CMK (cell line): Measurements from ENCODE around the gene SIRPB2.

ENCODE experiments used
- DNase-seq: peaks from one replicate; pipeline ENCODE4 v3.0.0-alpha.2; 2010; ENCODE audit warnings: low read depth

SIRPB2 gene

DNA sequence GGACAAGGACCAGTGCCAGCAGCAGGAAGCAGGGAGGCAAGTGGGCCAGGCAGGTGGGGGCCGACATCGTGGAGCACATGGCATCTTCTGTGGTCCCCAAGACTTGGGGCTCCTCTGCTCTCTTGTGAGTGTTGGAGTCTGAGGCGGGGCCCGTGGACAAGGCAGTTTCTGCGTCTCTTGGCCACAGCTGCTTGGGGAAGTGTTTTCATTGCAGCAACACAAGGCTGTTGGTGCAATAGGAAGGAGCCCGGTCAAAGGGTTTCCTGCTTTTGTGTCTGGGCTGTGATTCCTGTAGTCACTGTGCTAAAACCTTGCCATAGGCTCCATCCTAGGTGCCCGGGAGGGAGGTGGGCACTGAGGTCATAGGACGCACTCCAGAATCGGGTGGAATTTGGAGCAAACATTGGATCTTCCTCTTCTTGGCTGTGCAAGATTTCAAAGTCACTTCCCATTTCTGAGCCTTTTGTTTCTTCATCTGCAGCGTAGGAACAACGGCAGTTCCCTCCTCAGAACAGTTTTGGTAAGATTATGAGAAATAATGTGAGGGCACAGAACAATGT lies at the start of gene SIRPB2:
TSS of gene SIRPB2 (minus strand) at position 140 of the 560 bp plus-strand sequence. CDS start at position 79, 61 bp downstream.
- no peak for DNase-seq

DNA sequence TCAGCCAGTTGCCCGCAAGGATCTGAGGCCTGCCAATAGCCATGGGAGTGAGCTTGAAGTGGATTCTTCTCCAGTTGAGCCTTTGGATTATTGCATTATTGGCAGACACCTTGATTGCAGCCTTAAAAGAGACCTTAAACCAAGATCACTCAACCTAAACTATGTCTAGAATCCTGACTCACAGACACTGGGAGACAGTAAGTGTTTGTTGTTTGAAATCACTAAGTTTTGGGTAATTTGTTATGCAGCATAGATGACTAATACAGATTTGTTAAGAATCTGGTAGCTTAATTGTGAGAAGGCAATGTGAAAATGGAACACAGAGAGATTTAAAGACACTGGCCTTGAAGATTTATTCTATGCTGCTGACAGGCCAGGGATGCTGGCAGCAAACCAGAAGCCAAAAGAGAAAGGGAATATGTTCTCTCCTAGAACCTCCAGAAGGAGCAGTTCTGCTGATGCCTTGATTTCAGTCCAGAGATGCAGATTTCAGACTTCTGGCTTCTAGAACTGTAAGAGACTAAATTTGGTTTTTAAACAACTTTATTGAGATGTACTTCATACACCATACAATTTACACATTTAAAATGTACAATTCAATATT lies 48.7 kb upstream of the SIRPB2 start:
- DNase-seq, result no peak

DNA sequence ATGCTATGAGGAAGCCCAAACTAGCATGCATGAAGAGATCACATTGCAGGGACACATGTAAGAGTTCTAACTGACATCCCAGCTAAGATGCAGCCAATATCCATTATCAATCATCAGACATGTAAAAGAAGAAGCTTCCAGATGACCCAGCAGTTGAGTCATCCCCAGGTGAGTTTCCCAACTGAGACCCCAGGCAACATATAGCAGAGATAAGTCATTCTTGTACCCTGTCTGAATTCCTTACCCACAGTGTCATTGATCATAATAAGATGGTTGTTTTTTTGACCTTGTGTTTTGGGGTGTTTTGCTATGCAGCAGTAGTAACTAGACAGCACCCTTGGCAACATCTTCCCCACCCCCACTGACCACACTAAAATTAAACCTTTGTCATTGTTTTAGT lies 47.4 kb upstream of the SIRPB2 start:
- no peak for DNase-seq

DNA sequence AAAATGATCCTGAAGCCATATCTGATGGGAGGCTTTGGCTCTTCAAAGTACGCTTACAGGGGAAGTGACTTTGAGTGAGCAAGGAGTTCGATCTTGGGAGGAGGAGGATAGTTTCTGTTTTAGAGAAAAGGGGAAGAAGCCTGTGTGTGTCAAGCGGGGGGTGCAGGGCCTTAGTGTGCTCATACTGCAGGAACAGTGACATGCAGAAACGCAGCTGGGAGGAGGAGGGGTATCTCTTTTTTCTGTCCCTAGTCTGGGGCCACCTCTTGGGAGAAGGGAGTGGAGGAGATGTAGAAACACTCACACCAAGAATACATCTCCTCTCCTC lies 46.5 kb upstream of the SIRPB2 start:
- DNase-seq, result no peak

DNA sequence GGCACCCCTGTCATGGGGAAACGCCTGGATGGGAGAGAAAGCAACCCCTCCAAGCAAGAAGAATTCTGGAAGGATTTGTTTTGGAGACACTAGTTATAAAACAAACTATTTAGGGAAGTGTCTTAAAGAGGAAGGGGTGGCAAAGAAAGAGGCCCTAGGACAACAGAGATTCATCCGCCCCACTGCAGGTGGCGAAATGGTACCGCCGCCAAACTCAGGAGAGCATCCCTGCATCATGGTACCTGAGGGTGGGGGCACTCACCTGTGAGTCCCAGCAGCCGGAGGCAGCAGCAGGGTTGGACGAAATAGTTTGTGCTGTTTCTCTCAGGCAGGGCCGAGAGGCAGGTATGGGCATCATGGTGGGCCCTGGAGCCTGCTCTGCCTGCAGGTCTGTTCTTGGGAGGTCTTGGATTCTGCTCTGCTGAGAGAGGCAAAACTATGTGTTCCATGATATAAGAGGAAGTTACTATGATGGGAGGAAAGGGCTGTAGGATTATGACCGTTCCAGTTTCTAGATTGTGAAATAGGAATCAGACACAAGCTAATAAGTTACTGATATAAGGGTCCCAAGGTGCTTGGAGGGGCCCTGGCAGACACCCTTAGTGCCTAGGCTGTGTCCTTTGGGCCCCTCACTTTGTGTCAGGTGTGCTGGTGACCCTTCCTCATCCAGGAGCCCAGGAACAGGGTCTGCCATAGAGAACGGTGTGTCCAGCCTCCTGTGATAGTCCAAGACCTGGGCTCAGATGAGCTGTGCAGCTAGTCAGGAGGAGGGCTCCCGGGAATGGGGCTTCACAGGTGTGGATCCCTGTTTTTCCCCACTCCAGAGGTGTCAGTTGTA lies 45.9 kb upstream of the SIRPB2 start:
- DNase-seq, result no peak

DNA sequence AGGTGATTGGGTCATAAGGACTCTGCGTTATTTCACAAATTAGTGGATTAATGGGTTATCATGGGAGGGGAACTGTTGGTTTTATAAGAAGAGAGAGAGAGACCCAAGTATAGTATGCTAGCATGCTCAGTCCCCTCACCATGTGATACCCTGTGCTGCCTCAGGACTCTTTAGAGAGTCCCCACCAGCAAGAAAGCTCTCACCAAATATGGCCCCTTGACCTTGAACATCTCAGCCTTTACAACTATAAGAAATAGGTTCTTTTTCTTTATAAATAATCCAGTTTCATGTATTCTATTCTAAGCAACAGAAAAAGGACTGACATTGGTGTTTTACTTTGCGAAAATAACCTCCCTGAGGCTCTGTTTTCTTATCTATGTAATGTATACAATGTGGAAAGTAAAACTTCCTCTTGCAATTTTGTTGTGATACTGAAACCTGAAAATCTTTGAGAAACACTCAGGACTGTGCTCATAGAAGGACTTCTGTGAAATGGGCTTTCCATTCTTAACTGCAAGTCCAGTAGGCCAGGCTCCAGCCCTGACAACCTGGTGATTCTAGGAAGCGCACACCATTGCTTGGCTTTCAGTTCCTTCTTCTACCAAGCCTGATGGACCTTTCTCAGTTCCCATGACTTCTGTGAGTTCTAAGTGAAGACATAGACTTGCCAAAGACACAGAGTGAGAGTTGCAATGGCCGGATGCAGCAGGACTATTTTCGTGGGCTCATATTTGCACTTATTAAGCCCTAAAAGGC lies 44.4 kb upstream of the SIRPB2 start:
- no peak for DNase-seq

DNA sequence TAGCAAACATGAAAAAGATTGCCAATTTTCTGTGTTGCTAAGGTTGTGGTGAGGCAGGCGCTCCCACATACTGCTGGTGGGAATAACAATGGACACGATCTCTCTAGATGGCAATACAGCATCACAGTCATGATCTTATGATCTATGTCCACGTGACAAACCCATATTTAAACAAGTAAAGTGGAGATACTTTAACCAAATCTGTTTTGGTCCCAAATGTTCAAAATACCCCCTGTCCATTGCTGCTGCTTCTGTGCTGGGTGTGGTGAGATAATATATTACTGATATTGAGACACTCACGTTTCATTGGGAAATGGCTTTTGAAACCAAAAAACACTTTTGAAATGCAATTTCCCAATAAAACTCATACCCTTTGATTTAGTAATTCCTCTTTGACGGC lies 43.3 kb upstream of the SIRPB2 start:
- no peak for DNase-seq

DNA sequence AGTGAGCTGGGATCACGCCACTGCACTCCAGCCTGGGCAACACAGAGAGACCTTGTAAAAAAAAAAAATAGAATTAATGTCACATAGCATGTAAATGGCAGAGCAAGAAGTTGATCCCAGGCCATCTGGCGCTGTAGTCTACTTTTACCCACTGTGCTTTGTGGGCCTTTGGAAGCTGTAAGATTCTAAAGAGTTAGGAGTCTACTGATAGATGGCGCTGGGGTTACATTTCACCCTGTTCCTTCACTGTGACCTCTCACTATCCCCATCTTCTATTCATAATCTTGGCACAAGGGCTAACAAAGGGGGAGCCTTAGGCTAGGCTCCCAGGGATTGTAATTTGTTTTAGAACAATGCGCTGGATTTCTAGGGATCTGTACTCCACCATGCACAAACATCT lies 41.8 kb upstream of the SIRPB2 start:
- DNase-seq, result no peak

DNA sequence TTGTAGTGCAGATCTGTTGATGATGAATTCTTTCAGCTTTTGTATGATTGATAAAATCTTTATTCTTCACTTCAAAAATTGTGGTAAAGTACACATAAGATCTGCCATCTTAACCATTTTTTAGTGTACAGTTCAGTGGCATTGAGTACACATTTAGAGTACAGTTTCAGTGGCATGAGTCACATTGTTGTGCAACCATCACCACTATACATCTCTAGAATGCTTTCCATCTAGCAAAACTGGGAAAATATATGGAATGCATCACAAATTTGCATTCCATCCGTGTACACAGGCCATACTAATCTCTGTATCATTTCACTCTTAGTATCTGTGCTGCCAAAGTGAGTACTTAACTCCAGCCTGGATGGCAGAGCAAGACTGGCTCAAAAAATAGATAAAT lies 37.6 kb upstream of the SIRPB2 start:
- DNase-seq, result no peak

DNA sequence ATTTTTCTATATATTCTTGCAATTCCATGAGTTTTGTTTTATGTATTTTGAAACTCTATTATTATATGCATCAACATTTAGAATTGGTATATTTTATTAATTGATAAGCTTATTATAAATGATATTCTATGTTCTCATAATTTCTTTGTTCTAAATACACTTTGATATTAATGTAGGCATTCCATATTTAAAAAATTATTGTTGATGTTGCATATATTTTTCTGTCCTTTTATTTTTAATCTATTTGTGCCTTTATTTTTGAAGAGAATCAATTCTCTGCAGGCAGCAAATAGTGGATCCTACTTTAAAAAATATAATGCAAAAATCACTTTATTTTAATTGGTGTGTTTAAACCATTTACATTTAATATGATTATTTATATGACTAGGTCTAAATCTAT lies 36.7 kb upstream of the SIRPB2 start:
- DNase-seq, result no peak

DNA sequence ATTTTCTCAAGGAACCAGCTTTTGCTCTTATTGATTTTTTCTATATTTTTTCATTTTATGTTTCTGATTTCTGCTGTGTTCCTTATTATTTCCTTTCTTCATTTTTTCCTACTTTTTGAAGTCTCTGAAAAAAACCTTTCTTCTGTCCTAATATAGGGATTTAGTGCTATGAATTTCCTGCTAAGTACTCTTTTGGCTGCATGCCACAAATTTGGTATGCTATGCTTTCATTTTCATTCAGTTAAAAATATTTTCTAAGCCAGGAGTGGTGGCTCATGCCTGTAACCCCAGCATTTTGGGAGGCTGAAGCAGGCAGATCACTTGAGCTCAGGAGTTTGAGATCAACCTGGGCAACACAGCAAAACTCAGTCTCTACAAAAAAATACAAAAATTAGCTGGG lies 35.7 kb upstream of the SIRPB2 start:
- DNase-seq, result no peak

DNA sequence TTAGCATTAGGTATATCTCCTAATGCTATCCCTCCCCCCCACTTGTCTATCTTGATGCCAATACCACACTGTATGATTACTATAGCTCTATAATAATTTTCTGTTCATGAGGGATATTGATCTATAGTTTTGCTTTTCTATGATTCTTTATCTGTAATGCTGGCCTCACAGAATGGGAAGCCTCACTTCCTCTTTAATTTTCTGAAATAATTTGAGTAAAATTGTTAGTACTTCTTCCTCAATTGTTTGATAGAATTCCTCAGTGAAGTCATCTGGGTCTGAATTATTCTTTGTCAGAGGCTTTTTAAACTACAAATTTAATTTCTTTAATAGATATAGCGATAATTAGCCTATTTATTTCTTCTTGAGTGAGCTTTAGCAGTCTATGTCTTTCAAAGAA lies 35.1 kb upstream of the SIRPB2 start:
- no peak for DNase-seq

DNA sequence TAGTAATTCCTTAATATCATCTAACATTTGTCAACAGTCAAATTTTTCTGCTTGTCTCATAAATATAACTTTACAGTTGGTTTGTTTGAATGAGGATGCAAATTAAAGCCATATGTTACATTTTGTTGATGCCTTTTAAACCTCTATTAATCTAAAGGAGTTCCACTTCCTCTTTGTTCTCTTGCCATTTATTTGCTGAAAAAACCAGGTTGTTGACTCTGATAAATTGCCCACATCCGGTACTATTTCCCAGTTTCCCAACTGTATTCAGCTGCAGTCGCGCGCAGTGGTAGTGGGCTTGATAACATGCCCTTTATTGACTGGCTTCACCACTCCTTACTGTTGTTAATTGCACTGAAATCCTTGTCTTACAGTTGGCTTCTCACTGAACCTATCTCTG lies 32.8 kb upstream of the SIRPB2 start:
- no peak for DNase-seq

DNA sequence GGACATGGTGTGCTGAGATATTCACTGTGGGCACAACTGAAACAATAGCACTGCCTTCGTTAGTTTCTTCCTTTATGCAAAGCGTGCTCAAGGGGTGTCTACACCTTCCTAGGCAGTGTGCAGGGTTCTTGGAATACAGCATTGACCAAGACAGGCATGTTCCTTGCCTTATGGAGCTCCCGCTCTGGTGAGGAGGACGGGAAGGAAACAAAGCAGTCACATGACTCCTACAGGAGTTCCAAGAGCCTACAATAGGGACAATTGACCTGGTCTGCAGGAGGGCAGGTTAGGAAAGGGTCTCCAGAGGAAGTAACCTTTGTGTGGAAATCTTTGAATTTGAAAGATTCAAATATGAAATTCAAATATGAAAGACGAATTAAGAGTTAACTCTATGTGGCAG lies 25.8 kb upstream of the SIRPB2 start:
- no peak for DNase-seq

DNA sequence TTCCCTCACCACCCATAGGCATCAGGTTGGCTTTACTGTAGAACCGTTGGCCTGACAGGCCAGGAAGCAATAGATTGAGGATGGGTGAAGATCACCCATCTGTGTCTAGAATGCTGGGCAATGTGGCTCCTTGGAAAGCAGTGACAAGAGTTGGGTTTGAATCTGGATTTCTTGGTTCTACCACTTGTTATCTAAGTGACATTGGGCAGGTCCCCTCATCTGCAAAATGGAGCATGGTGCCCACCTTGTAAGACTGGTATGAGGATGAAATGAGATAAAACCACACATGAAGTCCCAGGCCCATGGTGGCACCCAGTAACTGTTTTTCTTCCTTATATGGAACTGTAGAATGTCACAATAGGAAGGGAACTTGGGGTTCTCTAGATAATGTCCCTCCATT lies 22.6 kb upstream of the SIRPB2 start:
- no peak for DNase-seq

DNA sequence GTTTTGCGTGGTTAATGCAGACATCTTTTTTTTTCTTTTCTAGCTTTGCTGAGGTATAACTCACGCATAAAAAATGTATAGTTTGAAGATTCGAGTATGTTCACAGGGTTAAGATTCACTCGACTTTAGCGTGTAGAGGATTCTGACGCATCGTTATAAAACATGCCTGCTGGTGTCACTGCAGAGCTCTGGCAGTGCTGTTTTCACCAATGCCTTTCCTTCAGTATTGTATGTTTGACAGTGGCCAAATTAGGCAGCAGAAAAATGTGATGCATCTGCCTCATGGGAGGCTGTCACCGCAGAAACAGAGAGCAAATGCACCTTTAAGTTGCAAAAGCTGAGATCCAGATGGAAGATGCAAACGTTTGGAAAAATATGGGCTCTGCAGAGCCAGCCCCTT lies 18.0 kb upstream of the SIRPB2 start:
- no peak for DNase-seq

DNA sequence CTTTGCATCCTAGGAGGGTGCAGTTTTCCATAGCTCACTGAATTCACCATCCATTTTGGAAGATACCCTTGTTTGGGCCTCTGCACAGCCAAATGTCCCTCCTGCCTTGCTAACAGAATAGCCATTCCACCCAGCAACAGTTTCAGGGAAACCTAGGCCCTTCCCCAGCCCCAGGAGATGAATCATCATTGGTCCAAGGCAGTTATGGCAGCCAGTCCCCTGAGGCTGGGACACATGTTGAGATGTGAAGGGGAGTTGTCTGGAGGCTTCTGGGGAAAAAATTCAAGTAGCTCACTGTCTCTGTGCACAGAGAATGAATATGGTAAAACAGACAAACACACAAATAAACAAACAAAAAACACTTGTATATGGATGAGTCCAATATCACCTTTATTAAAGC lies 17.4 kb upstream of the SIRPB2 start:
- no peak for DNase-seq

DNA sequence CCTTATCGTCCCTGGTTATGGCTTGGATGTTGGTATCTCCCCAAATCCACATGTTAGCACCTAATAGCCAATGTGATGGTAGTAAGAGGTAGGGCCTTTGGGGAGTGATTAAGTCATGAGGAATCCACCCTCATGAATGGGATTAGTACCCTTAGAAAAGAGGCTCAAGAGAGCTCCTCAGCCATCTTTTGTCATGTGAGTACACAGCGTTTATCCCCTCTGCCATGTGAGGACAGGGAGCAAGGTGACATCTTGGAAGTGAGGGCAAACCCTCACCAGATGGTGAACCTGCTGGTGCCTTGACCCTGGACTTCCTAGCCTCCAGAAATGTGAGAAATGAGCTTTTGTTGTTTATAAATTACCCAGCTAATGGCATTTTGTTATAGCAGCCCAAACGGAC lies 16.1 kb upstream of the SIRPB2 start:
- no peak for DNase-seq

DNA sequence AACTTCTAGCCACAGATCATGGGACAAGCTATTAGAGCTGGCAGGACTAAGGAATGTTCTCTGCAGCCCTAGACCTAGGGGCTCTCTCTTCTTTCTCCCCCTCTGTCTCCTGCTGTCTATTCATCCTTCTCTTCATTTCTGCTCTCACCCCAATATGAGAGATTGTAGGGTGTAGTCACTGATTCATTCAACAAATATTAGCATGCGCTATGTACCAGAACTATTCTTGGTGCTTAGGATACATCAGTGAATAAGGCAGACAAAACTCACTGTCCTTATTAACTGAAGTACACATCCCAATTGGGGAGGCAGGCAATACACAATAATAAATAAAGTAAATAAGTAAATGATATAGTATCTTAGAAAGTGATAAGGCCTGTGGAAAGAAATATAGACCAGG lies 14.7 kb upstream of the SIRPB2 start:
- DNase-seq, result no peak

DNA sequence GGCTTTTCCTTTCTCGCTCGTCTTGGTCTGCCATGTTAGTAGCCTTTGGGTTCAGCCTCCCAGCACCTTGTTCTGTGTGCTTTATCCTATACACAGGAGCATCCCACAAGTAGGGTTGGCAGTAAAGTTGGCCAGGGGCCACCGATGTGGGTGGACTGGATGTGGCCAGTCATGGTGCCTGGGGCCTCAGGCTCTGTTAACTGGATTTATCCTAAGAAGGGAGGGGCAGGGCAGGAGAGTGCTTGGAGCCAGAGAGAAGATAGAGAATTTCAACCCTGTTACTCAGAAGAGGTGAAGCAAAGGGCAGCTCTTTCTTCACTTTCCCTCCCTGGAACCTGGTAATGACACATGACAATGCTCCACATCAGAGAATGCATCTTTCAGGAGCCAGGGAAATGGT lies 14.1 kb upstream of the SIRPB2 start:
- no peak for DNase-seq

DNA sequence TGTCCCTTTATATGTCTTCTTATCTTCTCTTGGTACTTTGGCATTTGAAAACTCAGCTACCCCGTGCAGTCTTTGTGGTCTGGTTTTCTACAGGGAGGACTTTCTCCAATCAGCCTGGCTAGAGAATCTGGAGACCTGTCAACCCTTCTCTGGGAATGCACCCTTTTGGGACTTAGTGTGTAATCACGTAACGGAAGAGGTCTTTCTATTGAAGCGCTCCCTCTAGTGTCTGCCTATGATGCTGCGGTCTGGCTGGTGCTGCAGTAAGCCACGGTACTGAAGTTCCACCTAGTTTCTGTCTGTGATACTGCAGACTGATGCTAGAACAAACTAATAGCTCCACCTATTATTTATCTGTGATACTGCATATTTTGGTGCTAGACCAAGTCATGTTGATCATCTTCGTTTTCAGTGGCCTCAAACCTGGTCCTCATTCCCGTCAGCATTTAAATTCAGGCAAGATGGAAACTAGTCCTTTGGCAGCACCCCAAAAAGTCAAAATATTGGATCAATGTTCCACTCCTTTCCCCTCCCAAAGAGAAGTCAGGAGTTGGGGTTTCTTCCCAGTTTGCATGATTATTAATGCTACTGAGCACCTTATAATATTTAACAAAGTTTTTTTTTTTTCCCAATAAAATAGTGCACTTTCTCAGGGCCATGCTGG lies 12.5 kb upstream of the SIRPB2 start:
- DNase-seq, result peak; percentile 85

DNA sequence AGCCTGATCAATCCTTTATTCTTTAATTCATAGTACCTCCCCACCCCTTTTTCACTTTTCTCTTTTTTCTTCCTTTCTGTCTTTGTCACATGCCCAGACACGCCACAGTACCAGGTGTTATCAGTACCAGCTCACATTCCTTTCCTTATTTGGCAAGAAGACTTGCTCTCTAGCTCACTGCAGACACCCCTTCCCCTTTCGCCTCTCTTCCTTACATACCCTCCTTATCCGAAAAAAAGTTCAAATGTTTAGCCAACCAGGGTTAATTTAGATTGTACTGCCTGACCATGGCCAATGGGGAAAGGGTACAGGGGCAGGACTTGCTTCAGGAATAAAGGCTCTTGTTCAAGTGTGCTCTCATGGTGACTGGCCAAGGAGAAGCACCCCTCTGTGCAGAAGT lies 9.3 kb upstream of the SIRPB2 start:
- no peak for DNase-seq
